ENCODE measurements around the gene AAGAB. TPM values are rescaled to one million over a fixed set of nuclear protein-coding genes. Genes with fewer than 3 reads are reported as not detected.
"Not testable (repeated sequence)": the region's sequence is repeated elsewhere in the genome, so short reads cannot be mapped to it uniquely, and the experiment has no call there.

AAGAB gene
- 40.4 TPM for total RNA-seq

GRCh38 chr15:67254238-67255175 lies at the start of gene AAGAB, which contains the start of gene IQCH:
TSS of gene AAGAB (minus strand) at chr15:67254661. CDS start at chr15:67254631, 30 bp downstream.
TSS of gene IQCH (plus strand) at chr15:67254786. CDS start at chr15:67254897, 111 bp downstream.
- FAIRE-seq (no peak), DNase-seq (ENCODE audit: low spot score in 2 of 2) (peak; percentile 92 to 98)

GRCh38 chr15:67303490-67304363 lies 49.3 kb upstream of the AAGAB start:
- FAIRE-seq (no peak), DNase-seq (ENCODE audit: low spot score in 2 of 2) (peak in 1 of 2 donors; percentile 4)

- FAIRE-seq, result no peak
- DNase-seq (ENCODE audit: low spot score in 2 of 2), result no peak
Measured at GRCh38 chr15:67300266-67301025, 46.0 kb upstream of the AAGAB start.

GRCh38 chr15:67296684-67297083 lies 42.2 kb upstream of the AAGAB start:
- FAIRE-seq (no peak), DNase-seq (ENCODE audit: low spot score in 2 of 2) (no peak)

GRCh38 chr15:67296188-67296587 lies 41.7 kb upstream of the AAGAB start:
- DNase-seq (ENCODE audit: low spot score in 2 of 2) (no peak), FAIRE-seq (no peak)

- no peak for DNase-seq (ENCODE audit: low spot score in 2 of 2)
- no peak for FAIRE-seq
Measured at GRCh38 chr15:67290319-67290718, 35.9 kb upstream of the AAGAB start.

DNA sequence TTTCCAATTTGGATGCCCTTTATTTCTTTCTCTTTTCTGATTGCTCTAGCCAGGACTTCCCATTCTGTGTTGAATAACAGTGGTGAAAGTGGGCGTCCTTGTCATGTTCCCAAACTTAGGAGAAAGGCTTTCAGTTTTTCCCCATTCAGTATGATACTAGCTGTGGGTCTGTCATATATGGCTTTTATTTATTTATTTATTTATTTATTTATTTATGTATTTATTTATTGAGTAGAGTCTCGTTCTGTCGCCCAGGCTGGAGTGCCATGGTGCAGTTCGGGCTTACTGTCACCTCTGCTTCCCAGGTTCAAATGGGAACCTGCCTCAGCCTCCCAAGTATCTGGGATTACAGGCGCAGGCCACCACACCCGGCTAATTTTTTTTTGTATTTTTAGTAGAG lies 31.9 kb upstream of the AAGAB start:
- not testable (repeated sequence) for FAIRE-seq; DNase-seq (ENCODE audit: low spot score in 2 of 2)

GRCh38 chr15:67285625-67286024 lies 31.2 kb upstream of the AAGAB start:
- not testable (repeated sequence) for DNase-seq (ENCODE audit: low spot score in 2 of 2); FAIRE-seq

GRCh38 chr15:67281714-67282113 lies 27.3 kb upstream of the AAGAB start:
- no peak for FAIRE-seq
- no peak for DNase-seq (ENCODE audit: low spot score in 2 of 2)

DNA sequence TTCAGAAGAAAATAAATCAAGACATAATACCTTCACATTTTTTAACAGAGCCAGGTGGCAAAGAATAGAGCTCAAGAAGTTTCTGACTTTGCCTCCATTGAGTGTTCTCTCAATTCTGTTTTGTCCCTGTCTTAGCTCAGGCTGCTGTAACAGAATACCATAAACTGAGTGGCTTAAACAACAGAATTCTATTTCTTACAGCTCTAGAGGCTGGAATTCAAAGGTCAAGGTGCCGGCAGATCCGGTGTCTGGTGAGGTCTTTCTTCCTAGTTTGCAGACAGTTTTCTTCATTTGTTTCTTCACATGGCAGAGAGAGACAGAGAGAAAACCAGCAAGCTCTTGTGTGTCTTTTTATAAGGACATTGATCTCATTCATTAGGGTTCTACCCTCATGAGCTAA lies 25.8 kb upstream of the AAGAB start:
- DNase-seq (ENCODE audit: low spot score in 2 of 2) (no peak), FAIRE-seq (no peak)

- no peak for DNase-seq (ENCODE audit: low spot score in 2 of 2)
- no peak for FAIRE-seq
Measured at GRCh38 chr15:67276666-67277065, 22.2 kb upstream of the AAGAB start.

- DNase-seq (ENCODE audit: low spot score in 2 of 2) (no peak), FAIRE-seq (no peak)
Measured at GRCh38 chr15:67274236-67274635, 19.8 kb upstream of the AAGAB start.

DNA sequence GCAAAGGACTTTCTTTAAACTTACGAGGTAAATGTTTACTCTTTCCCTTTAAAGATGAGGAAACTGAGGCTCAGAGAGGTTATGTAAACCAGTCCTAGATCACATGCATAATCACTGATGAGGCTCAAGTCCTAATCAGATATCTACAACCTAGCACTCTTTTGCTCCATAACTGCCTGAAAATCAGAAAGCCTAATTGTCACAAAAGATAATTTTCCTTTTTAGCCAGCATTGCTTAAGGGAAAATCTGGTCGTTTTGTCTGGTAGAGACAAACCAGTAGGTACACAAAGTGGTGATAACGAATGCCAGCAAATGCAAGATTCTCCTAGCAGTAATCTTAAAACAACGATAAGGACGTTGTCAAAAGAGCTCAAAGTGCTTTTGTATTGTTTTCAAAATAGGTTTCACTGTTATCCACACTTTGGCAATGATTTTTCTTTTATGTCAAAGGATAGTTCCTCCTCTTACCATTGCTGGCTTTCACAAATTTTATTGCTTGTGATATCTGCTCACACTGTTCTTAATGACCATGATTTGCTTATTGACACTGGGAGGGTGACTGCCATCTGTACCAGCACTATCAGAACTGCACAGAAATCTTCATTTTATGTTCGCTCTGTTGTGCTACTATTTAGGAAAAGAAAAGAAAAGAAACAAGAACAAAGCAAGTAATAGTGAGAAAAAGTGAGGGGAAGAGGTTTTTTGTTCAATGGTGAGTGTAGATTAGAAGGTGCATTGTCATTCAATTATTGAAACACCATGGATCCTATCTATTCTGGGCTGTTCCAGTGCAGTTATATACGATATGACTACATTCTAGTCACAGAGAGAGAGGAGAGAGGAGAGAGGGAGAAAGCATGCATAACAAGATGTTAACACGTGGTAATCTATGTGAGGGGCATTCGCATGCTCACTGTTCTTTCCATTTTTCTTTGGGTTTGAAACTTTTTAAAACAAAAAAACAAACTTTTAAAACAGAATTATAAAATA lies 13.8 kb upstream of the AAGAB start:
- DNase-seq (ENCODE audit: low spot score in 2 of 2) (no peak), FAIRE-seq (no peak)

DNA sequence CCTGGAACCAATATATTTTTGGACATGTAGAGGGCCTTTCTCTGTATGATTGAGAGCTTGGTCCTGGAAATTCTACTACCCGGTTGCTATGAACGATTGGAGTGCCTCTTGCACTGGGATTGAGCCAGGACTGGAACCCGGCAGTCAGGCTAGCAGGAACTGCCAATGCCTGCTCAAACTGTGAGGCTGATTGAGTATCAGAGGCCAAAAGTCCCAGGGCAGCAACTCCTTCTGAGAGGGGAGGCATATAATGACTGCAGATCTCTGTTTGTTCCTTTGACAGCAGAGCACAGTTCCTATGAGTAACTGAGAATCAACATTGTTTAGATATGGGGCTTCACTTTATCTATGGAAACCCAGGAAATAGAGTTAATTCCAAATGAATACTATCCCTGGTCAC lies 13.0 kb upstream of the AAGAB start:
- no peak for FAIRE-seq
- DNase-seq (ENCODE audit: low spot score in 2 of 2), result no peak

DNA sequence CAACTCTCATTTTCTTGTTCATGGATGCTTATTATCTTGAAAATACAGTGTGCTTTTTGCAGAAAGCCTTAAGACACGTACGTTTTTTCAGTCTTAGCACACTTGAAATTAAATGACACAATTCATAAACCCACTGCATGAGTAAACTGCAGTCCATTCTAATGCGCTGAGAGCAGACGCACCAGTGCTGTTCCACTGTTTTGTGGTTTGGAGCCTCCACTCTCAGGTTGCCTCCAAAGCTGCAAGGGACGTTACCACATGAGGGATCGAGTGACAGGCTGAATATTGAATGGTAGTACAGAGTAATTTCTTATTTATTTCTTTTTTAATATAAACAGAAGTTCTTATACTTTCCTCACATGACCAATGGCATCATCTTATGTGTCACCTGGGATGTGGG lies 12.4 kb upstream of the AAGAB start:
- FAIRE-seq (no peak), DNase-seq (ENCODE audit: low spot score in 2 of 2) (no peak)

DNA sequence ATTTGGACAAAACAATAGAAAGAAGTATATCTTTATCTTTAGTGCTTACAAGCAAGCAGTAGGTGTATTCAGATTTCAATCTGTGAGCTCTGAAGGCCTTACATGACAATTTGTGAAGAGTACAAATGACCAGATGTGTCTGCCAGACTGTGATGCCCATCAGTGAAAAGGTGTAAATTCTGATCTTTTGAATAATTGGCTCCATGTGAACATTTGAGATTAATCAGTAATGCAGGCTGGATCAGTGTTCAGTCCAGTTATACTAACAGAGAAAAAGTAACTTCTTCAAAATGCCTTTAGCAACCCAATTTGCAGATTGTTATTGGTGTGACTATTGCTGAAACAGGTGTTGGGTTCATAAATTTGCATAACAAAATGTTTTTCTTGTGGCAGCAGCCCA lies 5.3 kb upstream of the AAGAB start:
- FAIRE-seq (no peak), DNase-seq (ENCODE audit: low spot score in 2 of 2) (no peak)

DNA sequence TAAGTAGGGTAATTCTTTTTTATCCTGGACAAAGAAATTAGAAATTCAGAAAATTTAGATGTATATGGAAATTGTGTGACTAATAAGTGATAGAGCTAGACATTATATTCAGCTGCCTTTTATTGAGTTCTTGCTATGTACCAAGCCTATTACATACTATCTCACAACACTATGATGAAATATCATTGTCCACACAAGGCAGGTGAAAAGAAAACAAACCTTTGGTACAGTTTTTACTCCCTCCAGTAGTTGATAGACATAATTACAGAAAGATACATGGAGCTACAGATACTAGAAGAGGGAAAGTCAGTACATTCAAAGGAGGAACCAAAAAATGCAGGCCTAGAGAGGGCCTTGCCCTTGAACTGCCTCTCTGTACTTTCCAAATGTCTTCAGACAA lies 4.9 kb upstream of the AAGAB start:
- DNase-seq (ENCODE audit: low spot score in 2 of 2) (no peak), FAIRE-seq (no peak)

DNA sequence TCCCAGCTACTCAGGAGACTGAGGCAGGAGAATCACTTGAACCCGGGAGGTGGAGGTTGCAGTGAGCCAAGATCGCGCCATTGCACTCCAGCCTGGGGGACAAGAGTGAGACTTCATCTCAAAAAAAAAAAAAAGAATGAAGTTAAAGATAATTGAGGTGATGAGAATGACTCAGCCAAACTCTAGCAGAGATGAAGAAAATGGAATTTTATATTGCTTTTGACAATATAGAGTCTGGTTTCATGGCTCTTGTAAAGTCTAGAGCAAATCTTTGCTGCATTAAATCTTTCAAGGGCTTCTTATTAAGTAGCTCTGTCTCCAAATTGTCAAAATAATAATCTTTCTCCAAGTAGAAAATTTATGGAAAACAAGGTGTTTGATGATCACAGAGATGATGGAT lies 4.0 kb upstream of the AAGAB start:
- not testable (repeated sequence) for FAIRE-seq

DNA sequence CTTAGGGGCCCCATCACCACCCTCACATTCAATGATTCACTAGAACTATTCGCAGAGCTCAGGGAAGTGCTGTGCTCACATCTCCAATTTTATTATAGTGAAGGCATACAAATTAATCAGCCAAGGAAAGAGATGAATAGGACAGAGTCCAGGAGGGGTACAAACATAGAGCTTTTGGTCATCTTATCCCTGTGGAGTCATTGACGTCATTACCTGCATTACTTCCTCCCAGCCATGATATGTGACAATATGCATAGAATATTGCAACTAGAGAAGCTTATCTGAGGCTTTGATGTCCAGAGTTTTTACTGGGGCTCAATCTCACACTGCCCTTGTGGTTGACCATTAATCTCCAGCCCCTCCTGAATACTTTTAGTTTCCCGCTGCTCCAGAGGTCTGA lies 1.6 kb upstream of the AAGAB start:
- DNase-seq (ENCODE audit: low spot score in 2 of 2) (no peak), FAIRE-seq (no peak)

More for the DNA sequence above, 4.0 kb upstream of the AAGAB start:
- DNase-seq (ENCODE audit: low spot score in 2 of 2), result not testable (repeated sequence)
